HL-60/S4 treated with retinoic acid at 250 ng/mL for 4 days and 3 days (cell line): ENCODE data around the gene SAMM50.

ENCODE experiments used
- in situ Hi-C: fragments of 300-500 bp; cut with MboI; formaldehyde crosslinking; loops from 2 replicates; pipeline ENCODE4 v1.7.0; 2022; ENCODE audit warnings: low sequenced_read_pairs

The SAMM50 gene

DNA sequence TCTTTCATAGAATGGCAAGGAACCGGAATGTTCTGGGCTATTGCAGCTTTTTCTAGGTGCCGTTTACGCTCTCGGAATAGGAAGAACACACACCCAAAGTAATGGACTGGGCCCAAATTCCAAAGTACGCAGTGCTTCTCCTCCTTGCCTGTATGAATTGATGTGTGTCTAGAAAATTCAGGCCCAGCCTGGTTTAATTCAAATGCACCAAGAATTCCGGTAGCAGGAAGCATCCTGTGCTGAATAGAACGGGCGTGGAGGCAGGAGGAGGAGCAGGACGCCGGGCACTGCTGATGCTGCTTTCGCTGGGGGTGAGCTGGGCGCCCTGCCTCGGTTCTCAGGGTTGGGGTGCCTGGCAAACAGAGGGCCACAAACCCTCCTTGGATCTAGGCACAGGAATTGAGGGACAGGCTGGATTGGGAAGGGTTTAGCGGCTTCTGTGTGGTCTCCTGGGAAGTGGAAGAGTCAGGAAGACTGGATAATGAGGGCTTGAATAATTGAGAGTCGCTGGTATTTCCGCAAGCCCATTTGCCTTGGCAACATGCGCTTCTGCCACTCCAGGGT lies 70.9 kb downstream of the SAMM50 start:
- in situ Hi-C loops: no loop called here

DNA sequence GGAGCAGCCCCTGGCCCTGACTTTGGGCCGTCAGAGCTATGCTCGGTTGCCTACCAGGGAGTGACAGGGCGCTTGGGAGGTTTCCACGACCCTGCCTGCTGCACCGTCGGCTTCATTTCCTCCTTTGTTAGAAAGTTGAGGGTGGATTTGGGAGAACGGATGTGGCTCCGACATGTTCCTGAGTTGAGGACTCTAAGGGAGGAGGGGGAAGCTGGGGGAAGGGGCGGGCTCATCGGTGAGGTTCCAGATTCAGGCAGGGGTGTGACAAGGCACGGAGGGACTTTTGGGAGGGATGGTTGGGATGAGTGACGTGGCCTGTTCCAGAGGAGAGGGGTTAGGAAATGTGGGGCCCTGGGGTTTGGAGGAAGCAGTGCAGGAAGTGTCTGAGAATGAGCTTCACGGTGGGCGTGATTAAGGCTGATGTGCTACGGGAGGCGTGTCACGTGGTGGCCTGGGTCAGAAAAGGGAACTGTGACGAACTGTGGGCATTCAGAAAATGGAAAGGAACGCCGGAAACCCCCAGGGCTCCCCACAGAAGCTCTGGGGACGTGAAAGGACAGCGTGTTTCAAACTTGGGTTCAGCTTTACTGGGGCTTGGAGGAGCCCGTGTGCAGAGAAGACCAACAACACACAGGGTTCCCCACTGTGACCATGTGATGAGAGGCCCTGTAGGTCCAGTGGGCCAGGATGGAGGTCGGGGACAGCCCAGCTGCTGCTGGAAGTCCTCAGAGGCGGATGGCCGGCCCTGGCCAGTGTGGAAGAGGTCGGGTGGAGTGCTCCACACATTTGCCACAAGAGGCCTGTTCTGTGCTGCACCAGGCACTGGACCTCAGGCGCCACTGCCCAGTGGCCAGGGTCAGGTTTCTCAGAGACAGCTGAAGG lies 71.6 kb downstream of the SAMM50 start:
- in situ Hi-C loops: no loop called here

DNA sequence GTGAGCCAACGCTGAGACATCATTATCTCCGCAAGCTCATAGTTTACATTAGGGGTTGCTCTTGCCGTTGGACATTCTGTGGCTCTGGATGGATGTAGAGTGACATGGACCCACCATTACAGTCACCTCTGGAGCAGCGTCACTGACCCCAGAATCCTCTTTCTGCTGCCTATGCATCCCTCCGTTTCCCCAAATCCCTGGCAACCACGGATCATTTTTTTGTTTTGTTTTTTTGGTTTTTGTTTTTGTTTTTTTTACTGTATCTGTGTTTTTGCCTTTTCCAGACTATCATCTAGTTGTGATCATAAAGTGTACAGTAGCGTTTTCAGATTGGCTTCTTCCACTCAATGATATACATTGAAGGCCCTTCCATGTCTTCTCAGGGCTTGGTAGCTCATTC lies 72.8 kb downstream of the SAMM50 start:
- in situ Hi-C loops: no loop called here

DNA sequence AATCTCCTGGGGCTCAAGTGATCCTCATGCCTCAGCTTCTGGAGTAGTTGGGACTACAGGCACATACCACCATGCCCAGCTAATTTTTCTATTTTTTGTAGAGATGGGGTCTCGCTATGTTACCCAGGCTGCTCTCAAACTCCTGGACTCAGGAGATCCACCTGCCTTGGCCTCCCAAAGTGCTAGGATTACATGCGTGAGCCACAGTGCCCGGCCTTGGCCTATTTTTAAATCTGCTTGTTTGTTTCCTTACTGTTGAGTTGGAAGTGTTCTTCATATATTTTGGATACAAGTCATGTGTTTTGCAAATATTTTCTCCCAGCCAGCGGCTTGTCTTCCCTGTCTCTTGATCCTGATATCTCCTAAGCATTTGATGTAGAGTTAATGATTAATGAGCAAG lies 73.8 kb downstream of the SAMM50 start:
- in situ Hi-C loops: no loop called here

DNA sequence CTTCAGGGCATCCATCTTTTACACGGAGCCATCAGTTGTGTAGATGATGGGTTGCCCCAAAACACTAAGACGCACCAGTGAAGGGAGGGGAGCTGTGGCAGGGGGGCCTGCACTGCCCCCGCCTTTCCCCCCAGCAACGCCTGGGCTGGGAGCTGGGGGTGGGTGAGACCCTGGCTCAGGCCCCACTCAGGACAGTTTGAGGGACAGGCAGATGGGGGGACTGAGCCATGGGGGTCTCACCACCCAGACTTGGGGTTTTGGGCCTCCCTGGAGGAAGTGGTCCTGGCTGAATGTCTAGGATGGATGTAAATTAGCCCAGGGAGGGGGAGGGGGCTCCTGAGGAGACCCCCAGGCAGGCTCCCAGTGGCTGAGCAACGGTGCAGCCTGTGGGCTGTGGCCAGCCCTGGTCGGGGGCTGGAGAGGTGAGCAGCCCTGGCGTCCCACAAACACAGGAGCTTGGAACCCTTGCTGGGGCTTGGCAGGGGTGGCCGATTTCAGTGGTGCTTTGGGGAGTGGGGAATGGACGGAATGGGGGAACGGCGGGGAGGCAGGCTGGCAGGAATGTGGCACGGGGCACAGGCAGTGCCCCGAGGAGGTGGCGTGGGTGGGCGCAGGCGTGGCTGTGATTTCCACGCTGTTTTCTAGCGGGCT lies 74.9 kb downstream of the SAMM50 start:
- in situ Hi-C loops: no loop called here

DNA sequence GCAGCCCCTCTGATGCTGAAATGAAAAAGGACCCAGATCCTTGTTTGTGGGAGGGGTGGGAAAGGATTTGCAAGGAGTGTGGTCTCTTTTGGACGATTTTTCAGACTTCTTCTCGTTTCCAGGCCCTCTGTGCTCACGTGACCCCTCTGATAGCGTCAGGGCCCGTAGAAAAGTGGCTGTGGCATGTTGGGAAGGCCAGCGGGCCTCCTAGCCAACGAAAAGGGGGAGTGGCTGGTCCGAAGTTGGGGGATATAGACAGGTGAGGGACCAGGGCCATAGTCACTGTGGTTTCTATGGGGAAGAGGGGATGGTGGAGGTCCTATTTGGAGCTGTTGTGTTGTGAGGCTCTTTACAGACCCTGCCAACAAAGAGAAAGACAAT lies 75.5 kb downstream of the SAMM50 start:
- in situ Hi-C loops: no loop called here

DNA sequence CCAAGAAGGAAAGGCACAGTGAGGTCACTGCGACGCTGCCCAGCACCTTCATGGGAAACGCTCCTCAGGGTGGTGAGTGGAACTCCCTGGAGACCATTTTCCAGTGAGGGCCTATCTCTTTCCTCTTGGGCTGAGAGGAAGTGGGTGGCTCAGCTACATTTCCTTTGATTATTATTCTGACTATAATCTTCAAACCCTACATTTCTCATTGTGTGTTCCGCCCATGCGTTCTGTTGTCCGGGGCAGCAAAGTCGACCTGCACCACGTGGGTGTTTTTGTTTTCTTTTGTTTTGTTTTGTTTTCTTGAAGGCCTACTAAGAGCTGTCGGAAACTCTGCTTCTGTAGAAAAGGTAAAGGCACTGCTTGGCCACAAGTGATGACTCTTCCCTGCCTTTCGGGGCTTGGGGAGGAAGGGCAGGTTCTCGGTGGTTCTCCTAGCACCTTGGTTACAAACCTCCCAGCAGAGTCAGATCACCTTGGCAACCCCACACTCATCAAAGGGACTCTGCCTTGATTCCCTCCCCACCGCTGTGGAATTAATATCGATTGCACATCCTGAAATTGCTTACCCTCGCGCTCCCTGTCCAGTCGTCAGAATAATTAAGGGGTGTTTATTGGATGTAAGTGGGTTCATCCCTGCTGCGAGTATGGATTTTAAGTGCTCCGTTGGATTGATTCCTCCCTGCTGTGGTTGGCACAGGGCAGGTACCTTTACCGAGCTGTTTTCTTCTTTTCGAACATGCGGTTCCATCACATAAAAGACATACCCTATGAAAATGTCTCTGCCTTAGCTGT lies 76.1 kb downstream of the SAMM50 start:
- in situ Hi-C loops: no loop called here

DNA sequence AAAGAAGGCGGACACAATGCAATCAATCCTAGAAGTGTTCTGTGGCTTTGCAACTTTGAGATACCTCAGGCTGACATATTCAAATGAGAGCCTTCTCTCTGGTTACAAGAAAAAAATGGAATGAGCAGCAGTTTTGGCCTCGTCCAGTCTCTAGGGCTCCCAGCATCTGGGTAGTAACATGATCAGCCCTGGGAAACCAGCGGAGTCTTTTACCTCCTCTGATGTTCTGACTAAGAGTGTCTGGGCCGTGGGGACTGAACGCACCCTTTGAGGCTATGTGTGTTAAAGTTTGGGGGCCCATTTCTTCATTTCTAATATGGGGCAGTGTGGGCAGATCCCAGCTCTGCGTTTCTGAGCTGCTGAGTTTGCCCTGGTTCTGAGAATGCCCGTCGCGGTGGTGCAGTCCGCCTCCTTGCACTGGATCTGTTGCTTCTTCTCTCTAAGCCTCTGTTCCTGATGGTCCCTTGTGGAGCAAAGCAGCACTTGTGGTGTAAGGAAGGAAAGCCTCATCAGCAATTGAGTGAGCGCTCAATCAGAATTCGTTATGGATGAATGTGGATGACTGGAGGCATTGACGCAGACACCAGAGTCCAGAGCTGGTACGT lies 77.0 kb downstream of the SAMM50 start:
- in situ Hi-C loops: no loop called here

DNA sequence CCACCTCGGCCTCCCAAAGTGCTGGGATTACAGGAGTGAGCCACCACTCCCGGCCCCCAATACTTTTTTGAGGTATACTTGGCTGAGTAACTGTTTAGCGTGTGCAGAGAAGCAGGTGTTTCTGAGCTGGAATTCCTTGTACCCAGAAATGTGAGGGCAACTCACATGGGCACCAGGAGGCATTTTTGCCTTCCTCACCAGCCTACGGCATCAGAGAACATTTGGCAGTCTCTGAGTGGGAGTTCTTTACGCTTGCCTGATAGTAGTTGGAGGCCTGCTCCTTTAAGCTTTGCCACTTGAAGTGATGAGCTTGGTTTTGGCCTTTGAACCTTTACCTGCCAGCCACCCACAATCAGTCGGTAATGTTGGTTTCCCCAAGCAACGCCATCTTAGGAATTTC lies 78.0 kb downstream of the SAMM50 start:
- in situ Hi-C loops: no loop called here

DNA sequence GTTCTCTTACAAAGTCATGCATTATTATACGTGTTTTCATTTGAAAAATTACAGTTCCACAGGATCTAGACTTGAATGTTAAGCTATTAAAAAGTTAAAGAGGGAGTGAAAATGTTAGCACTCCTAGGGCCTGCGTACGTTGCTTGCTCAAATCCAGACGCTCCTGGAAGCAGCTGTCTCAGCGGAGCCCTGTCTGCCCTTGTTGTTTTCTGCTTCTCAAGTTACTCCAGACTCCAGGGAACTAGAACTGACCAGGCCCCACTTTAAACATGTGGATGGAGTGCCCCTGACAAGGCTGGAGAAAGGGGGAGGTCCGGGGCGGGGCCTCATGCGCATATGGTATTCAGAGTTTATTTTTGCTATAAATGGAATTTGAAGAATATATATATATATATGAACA lies 78.5 kb downstream of the SAMM50 start:
- in situ Hi-C loops: no loop called here

DNA sequence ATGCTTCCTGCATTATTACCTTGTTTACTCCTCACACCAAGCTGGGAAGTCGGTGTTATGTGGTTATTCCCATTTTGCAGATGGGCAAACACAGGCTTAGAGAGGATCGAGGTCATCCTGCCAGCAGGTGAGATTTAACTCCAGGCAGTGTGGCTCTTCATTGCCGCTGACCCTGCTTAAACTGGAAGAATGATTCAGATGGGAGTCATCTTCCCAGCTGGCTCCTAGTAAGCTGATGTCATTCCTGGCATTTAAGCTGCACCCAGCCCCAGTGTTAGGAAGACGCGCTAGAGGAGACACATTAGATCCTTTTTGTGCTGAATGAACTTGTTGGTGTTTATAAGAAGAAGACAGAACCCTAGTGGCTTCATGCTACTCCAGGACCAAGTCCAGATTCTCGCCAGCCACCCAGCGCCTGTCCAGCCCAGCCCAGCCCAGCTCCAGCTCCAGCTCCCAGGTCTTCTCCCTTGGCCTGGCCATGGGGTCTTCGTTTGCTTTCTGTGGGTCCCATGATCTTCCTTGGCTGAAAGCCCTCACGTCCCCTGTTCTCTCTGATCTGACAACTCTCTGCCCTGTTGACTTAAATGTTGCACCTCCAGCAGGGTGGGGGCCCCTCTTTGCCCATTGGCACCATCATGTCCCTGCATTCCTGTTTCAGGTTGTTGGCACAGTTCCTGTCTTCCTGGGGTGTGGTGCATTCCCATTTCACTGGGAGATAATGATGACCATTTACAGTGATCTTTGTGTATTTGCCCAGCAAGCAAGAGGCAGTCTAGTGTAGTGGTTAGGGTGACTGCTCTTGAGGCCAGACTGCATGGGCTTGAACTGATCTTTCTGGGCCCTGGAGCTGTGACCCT lies 82.5 kb downstream of the SAMM50 start:
- in situ Hi-C loops: no loop called here

DNA sequence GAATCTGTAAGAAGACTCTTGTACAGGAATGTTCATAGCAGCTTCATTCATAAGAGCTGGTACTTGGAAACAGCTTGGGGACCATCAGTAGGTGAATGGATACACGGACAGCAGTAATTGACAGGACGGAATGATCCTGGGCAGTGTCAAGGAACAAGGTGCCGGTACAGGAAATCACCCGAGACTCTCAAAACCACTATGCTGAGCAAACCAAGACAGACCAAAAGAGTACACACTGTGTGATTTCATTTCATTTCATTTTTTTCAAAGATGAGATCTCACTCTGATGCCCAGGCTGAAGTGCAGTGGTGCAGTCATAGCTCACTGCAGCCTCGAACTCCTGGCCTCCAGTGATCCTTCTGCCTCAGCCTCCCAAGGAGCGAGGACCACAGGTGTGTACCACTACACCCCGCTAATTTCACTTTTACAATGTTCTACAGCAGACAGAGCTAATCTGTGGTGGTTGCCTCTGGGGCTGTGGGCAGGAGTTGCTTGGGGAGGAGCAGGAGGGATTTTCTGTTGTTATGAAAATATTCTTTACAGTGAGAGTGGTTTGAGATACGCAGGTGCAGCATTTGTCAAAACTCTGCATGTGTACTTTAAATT lies 84.4 kb downstream of the SAMM50 start:
- in situ Hi-C loops: no loop called here

DNA sequence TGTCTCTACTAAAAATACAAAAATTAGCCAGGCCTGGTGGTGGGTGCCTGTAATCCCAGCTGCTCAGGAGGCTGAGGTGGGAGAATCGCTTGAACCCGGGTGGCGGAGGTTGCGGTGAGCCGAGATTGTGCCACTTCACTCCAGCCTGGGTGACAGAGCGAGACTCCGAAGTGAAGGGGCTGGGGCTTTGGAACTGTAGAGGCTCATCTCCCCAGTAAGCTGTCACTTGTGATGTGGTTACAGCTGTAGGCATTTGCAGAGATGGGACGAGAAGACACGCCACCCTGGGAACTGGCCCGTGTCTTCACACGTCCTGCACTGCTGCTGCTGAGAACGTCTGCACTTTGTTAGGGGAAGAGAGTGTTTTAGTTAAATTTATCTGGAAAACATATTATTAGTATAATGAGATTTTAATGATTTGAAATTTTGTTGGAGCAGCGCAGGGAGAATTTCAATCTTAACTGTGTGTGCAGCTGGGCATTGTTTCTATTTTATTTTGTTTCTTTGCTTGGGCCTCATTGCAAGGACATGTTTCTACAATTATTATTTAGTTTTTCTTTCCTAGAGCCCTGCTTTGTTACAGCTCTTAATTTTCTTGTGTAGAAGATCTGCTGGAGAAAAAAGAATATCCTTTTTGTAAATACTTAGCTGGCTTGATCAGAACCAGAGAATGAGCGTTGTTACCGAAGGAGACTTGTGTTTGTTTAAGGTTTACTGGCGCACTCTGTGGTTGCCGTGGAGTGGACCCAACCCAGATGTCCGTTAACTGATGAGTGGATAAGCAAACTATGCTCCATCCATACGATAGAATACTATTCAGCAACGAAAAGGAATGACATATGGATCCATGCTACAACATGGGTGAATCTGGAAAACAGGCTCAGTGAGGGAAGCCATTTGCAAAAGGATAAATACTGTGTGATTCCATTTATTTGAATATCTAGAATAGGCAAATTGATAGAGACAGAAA lies 87.3 kb downstream of the SAMM50 start:
- in situ Hi-C loops: no loop called here

DNA sequence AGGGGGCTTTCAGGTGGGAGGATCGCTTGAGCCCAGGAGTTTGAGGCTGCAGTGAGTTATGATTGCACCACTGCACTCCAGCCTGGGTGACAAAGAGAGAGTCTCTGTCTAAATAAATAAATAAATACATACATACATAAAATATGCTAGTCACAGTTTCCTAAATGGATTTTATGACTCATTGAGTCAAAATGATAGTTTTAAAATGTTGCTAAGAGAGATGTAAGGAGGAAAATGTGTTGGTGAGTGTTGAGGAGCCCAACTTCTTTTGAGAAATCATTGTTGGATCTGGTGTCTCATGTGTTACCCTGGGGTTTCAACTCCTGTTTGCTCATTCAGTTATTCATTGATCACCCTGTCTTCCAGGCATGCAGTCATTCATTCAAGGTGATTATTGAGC lies 89.9 kb downstream of the SAMM50 start:
- in situ Hi-C loops: no loop called here
